Spleen (tissue), 7 donors: ENCODE measurements around the gene PPP1R12B.
"Not testable (repeated sequence)": the region's sequence is repeated elsewhere in the genome, so short reads cannot be mapped to it uniquely, and the experiment has no call there.

Experiments used
- CTCF ChIP-seq, 11 experiments: fragments of 200-600 bp in 7 of 11; fragments of 450-650 bp in 4 of 11; sonication (generic) in 4 of 11; IDR thresholded peaks in 8 of 11; conservative IDR thresholded peaks in 3 of 11; 1 replicate in 7 of 11; 2 replicates in 4 of 11; pipeline versions ENCODE4 v1.4.0 to v1.8.0; 2016 to 2021; ENCODE audit warnings: antibody characterized with exemption in 11 of 11, inconsistent platforms in 4 of 11, mild to moderate bottlenecking in 1 of 11
- POLR2A ChIP-seq, 3 donors: fragments of 450-650 bp; IDR thresholded peaks; one replicate each; pipeline ENCODE4 v1.5.1; 2017; ENCODE audit warnings: antibody characterized with exemption in 3 of 3, mild to moderate bottlenecking in 1 of 3
- donor health status: DM: no; HTN: no; CAD: no; lungs with moderate emphysema.
- donor health status: DM: no; HTN: no; CAD: no.
- donor health status: DM: no; HTN: no; CAD: no.

- TF ChIP-seq POLR2A (IDR thresholded peaks at IDR 0.05); CTCF (IDR thresholded peaks at IDR 0.05 in 8 of 11, conservative IDR thresholded peaks at IDR 0.05 in 3 of 11): not testable (repeated sequence)
Observed at GRCh38 chr1:202489101-202489500, 140.6 kb downstream of the PPP1R12B start.
